PC-9 (cell line): Measurements from ENCODE around the gene ANKRD11.
"Not testable (repeated sequence)": the region's sequence is repeated elsewhere in the genome, so short reads cannot be mapped to it uniquely, and the experiment has no call there.

Source experiments
- CTCF ChIP-seq: fragments of 200-600 bp; sonication (generic); conservative IDR thresholded peaks from 2 replicates; pipeline ENCODE4 v1.6.1; 2017; ENCODE audit warnings: mixed run types, antibody characterized with exemption, mild to moderate bottlenecking, moderate library complexity
- EZH2 ChIP-seq: fragments of 200-600 bp; sonication (generic); IDR thresholded peaks from 2 replicates; pipeline ENCODE4 v1.8.0; 2017; ENCODE audit warnings: antibody characterized with exemption, low read depth

- TF ChIP-seq CTCF, EZH2: not testable (repeated sequence)
Measured at GRCh38 chr16:89382555-89382954, 107.8 kb downstream of the ANKRD11 start.
